Thoracic aorta (tissue), 2 donors: ENCODE results near the gene VWDE. TPM values are rescaled to one million over a fixed set of nuclear protein-coding genes. Genes with fewer than 3 reads are reported as not detected.
"Not testable (repeated sequence)": the region's sequence is repeated elsewhere in the genome, so short reads cannot be mapped to it uniquely, and the experiment has no call there.

Source experiments
- ATAC-seq: fragments of 150-250 bp; one replicate; pipeline ENCODE4 v1.8.0; 2017; ENCODE audit warnings: low read depth; ENCODE audit not compliant: insufficient number of reproducible peaks, low FRiP score
- DNase-seq: peaks from one replicate; pipeline ENCODE4 v3.0.0-alpha.2; 2020; ENCODE audit warnings: low spot score
- H3K27ac ChIP-seq, 2 donors: fragments of 200-600 bp; sonication (generic); 1 replicate in 1 of 2; 2 replicates in 1 of 2; pipeline ENCODE4 v1.5.1; 2016; ENCODE audit warnings: mild to moderate bottlenecking in 2 of 2, moderate library complexity in 2 of 2
- H3K27me3 ChIP-seq: fragments of 200-600 bp; sonication (generic); replicated peaks from 2 replicates; pipeline ENCODE4 v1.6.0; 2016; ENCODE audit warnings: mild to moderate bottlenecking; ENCODE audit not compliant: insufficient read depth
- H3K36me3 ChIP-seq: fragments of 200-600 bp; sonication (generic); one replicate; pipeline ENCODE4 v1.5.1; 2016
- H3K4me1 ChIP-seq, 2 donors: fragments of 200-600 bp; sonication (generic); 1 replicate in 1 of 2; 2 replicates in 1 of 2; pipeline versions ENCODE4 v1.5.1 to v1.6.0; 2016; ENCODE audit warnings: low read depth in 2 of 2, mild to moderate bottlenecking in 1 of 2; ENCODE audit not compliant: control insufficient read depth in 1 of 2
- H3K4me3 ChIP-seq: fragments of 200-600 bp; sonication (generic); 2 replicates; pipeline ENCODE4 v1.5.1; 2016; ENCODE audit warnings: mild to moderate bottlenecking
- H3K9me3 ChIP-seq: fragments of 200-600 bp; sonication (generic); 2 replicates; pipeline ENCODE4 v1.5.1; 2016
- CTCF ChIP-seq: fragments of 200-600 bp; sonication (generic); IDR thresholded peaks from one replicate; pipeline ENCODE4 v1.5.1; 2019; ENCODE audit warnings: antibody characterized with exemption
- total RNA-seq, 2 donors: library from RNA; depleted of rRNA; stranded (reverse); fragments of >200 nt; gene quantifications; one replicate each; pipeline versions ENCODE4 v1.1.0 to v1.2.3, GENCODE V29; 2016

VWDE gene
- total RNA-seq, 2 donors from 2014 or later = 0.14 TPM; not detected in 1

GRCh38 chr7:12412407-12412806, 8.7 kb upstream of the VWDE start:
- no peaks in the 10 kb centered on the region for H3K4me1 ChIP-seq
- H3K27ac ChIP-seq = no peak overlapping the region
- no peaks in the 10 kb centered on the region for H3K27me3 ChIP-seq
- ATAC-seq (no peak), DNase-seq (no peak)
- no peaks in the 10 kb centered on the region for H3K9me3 ChIP-seq
- TF ChIP-seq CTCF = no peak
- no peak overlapping the region for H3K4me3 ChIP-seq
- no peaks in the 10 kb centered on the region for H3K36me3 ChIP-seq

- no peaks in the 10 kb centered on the region for H3K27me3 ChIP-seq
- H3K27ac ChIP-seq = no peak overlapping the region
- no peak for TF ChIP-seq CTCF
- H3K36me3 ChIP-seq = no peaks in the 10 kb centered on the region
- DNase-seq (no peak), ATAC-seq (no peak)
- no peak overlapping the region for H3K4me3 ChIP-seq
- no peaks in the 10 kb centered on the region for H3K9me3 ChIP-seq
- no peaks in the 10 kb centered on the region for H3K4me1 ChIP-seq
Measured at GRCh38 chr7:12410523-12410922, 6.9 kb upstream of the VWDE start.

GRCh38 chr7:12409097-12409711, 5.5 kb upstream of the VWDE start:
- DNase-seq (no peak), ATAC-seq (no peak)
- H3K9me3 ChIP-seq = no peaks in the 10 kb centered on the region
- no peak overlapping the region for H3K27ac ChIP-seq
- H3K4me3 ChIP-seq = no peak overlapping the region
- H3K4me1 ChIP-seq = no peaks in the 10 kb centered on the region
- H3K36me3 ChIP-seq = no peaks in the 10 kb centered on the region
- no peak for TF ChIP-seq CTCF
- no peaks in the 10 kb centered on the region for H3K27me3 ChIP-seq

GRCh38 chr7:12407652-12408051, 4.0 kb upstream of the VWDE start:
- H3K4me3 ChIP-seq, H3K36me3 ChIP-seq, H3K27ac ChIP-seq, H3K9me3 ChIP-seq, ATAC-seq, H3K27me3 ChIP-seq, DNase-seq, H3K4me1 ChIP-seq: not testable (repeated sequence)

GRCh38 chr7:12402365-12402725, 1.3 kb downstream of the VWDE start:
- Histone ChIP-seq H3K27me3 (no peaks in the 10 kb centered on the region), H3K4me3 (no peak overlapping the region), H3K36me3 (no peaks in the 10 kb centered on the region), H3K9me3 (no peaks in the 10 kb centered on the region), H3K4me1 (peaks cover 0 to 4% of the 10 kb centered on the region in 2 donors), H3K27ac (no peak overlapping the region)
- TF ChIP-seq CTCF = no peak
- ATAC-seq = no peak
- DNase-seq = no peak
